A673 (cell line): ENCODE measurements around the gene ST7.

Experiments
- CTCF ChIP-seq: fragments of 300-800, 200-600 bp; sonication (generic); conservative IDR thresholded peaks from 2 replicates; pipeline ENCODE4 v1.5.1; 2017; ENCODE audit warnings: low read depth, mild to moderate bottlenecking, antibody characterized with exemption, low read length, moderate library complexity, mixed read lengths
- EZH2 ChIP-seq: fragments of 200-600 bp; sonication (generic); IDR thresholded peaks from 2 replicates; pipeline ENCODE4 v1.6.1; 2017; ENCODE audit warnings: borderline replicate concordance, low read depth, mild to moderate bottlenecking, mixed read lengths, antibody characterized with exemption, low read length; ENCODE audit not compliant: poor library complexity, severe bottlenecking

GRCh38 chr7:116966601-116967000 lies 13.3 kb downstream of the ST7 start:
- no peak for TF ChIP-seq CTCF
- TF ChIP-seq EZH2 = no peak
